ENCODE data around the gene MAML2.

MAML2 gene

GRCh38 chr11:96054870-96055705 lies 287.9 kb downstream of the MAML2 start:
- peak; percentile 57 for DNase-seq

GRCh38 chr11:96052921-96053651 lies 289.9 kb downstream of the MAML2 start:
- no peak for DNase-seq

GRCh38 chr11:96051820-96052219 lies 291.2 kb downstream of the MAML2 start:
- DNase-seq, result no peak

GRCh38 chr11:96050435-96051182 lies 292.4 kb downstream of the MAML2 start:
- no peak for DNase-seq

- no peak for DNase-seq
These were observed 293.6 kb downstream of the MAML2 start for GRCh38 chr11:96049426-96049825.

GRCh38 chr11:96045622-96046456 lies 297.2 kb downstream of the MAML2 start:
- no peak for DNase-seq

- no peak for DNase-seq
These were observed 298.2 kb downstream of the MAML2 start for GRCh38 chr11:96044747-96045146.

GRCh38 chr11:96044311-96044710 lies 298.7 kb downstream of the MAML2 start:
- no peak for DNase-seq

- DNase-seq, result no peak
These were observed 299.7 kb downstream of the MAML2 start for GRCh38 chr11:96043291-96043690.

GRCh38 chr11:96038046-96038445 lies 304.9 kb downstream of the MAML2 start:
- no peak for DNase-seq

GRCh38 chr11:96037405-96037949 lies 305.5 kb downstream of the MAML2 start:
- DNase-seq, result peak; percentile 75

- DNase-seq, result no peak
These were observed 306.1 kb downstream of the MAML2 start for GRCh38 chr11:96036863-96037262.

GRCh38 chr11:96035740-96036078 lies 307.3 kb downstream of the MAML2 start:
- DNase-seq, result no peak

- DNase-seq, result no peak
These were observed 307.8 kb downstream of the MAML2 start for GRCh38 chr11:96035031-96035739.

- no peak for DNase-seq
These were observed 309.4 kb downstream of the MAML2 start for GRCh38 chr11:96033599-96033998.

GRCh38 chr11:96033095-96033494 lies 309.9 kb downstream of the MAML2 start:
- no peak for DNase-seq

GRCh38 chr11:96028746-96029145 lies 314.2 kb downstream of the MAML2 start:
- peak; percentile 2 for DNase-seq

- DNase-seq, result no peak
These were observed 316.0 kb downstream of the MAML2 start for GRCh38 chr11:96027021-96027420.

- no peak for DNase-seq
These were observed 316.7 kb downstream of the MAML2 start for GRCh38 chr11:96026310-96026709.

- no peak for DNase-seq
These were observed 318.3 kb downstream of the MAML2 start for GRCh38 chr11:96024666-96025065.

- no peak for DNase-seq
These were observed 319.7 kb downstream of the MAML2 start for GRCh38 chr11:96023275-96023674.
